DND-41 (cell line): Measurements from ENCODE around the gene APOM.

Experiments used
- ATAC-seq: fragments of 200-7000 bp; cut with Tn5 transposase; 3 replicates; pipeline ENCODE4 v1.9.1; 2021; ENCODE audit warnings: low read depth; ENCODE audit not compliant: insufficient read depth
- DNase-seq: peaks from one replicate; pipeline ENCODE4 v3.0.0-alpha.2; 2020
- H2AFZ ChIP-seq: 2 replicates; pipeline ENCODE4 v1.6.0; 2012; ENCODE audit warnings: low read depth, low read length
- H3K27ac ChIP-seq: 2 replicates; pipeline ENCODE4 v1.5.1; 2012; ENCODE audit warnings: low read length, inconsistent platforms
- H3K27me3 ChIP-seq: fragments of 200-600 bp; sonication (generic); 2 replicates; pipeline ENCODE4 v1.6.0; 2012; ENCODE audit warnings: low read length, mild to moderate bottlenecking, inconsistent platforms; ENCODE audit not compliant: insufficient read depth, poor library complexity
- H3K36me3 ChIP-seq: 2 replicates; pipeline ENCODE4 v1.5.1; 2012; ENCODE audit warnings: low read length, inconsistent platforms; ENCODE audit not compliant: insufficient read depth
- H3K4me1 ChIP-seq: 2 replicates; pipeline ENCODE4 v1.5.1; 2012; ENCODE audit warnings: mild to moderate bottlenecking, low read length; ENCODE audit not compliant: insufficient read depth
- H3K4me2 ChIP-seq: 2 replicates; pipeline ENCODE4 v1.6.0; 2012; ENCODE audit warnings: mild to moderate bottlenecking, moderate library complexity, low read length, inconsistent platforms; ENCODE audit not compliant: insufficient read depth
- H3K4me3 ChIP-seq, 2 experiments: fragments of 200-600 bp in 1 of 2; shearing (Covaris generic) in 1 of 2; 2 replicates each; pipeline ENCODE4 v1.5.1; 2012 to 2016; ENCODE audit warnings: inconsistent platforms in 2 of 2, low read length in 2 of 2, mild to moderate bottlenecking in 2 of 2, low read depth in 1 of 2, moderate library complexity in 1 of 2
- H3K79me2 ChIP-seq: 2 replicates; pipeline ENCODE4 v1.6.0; 2012; ENCODE audit warnings: low read length, inconsistent platforms; ENCODE audit not compliant: insufficient read depth
- H3K9ac ChIP-seq: 2 replicates; pipeline ENCODE4 v1.6.0; 2012; ENCODE audit warnings: low read depth, mild to moderate bottlenecking, inconsistent platforms, low read length, moderate library complexity
- H3K9me3 ChIP-seq: 2 replicates; pipeline ENCODE4 v1.5.1; 2012; ENCODE audit warnings: low read length, moderate library complexity, mild to moderate bottlenecking, inconsistent platforms; ENCODE audit not compliant: insufficient read depth, severe bottlenecking
- H4K20me1 ChIP-seq: 2 replicates; pipeline ENCODE4 v1.6.0; 2012; ENCODE audit warnings: low read length; ENCODE audit not compliant: insufficient read depth
- CTCF ChIP-seq: IDR thresholded peaks from 2 replicates; pipeline ENCODE4 v1.5.1; 2012; ENCODE audit warnings: borderline replicate concordance, low read length, moderate library complexity, mild to moderate bottlenecking; ENCODE audit not compliant: poor library complexity, severe bottlenecking; ENCODE audit errors: extremely low read depth
- EZH2 ChIP-seq: IDR thresholded peaks from 3 replicates; pipeline ENCODE4 v1.6.1; 2012; ENCODE audit warnings: borderline replicate concordance, low read depth, mild to moderate bottlenecking, moderate library complexity, low read length, inconsistent platforms; ENCODE audit not compliant: severe bottlenecking

APOM gene

GRCh38 chr6:31701666-31702404 is 46.1 kb downstream of the APOM start:
- Histone ChIP-seq H3K27me3 (no peaks in the 10 kb centered on the region), H3K36me3 (peaks cover 39% of the 10 kb centered on the region), H3K27ac (peak overlapping the region; percentile 93), H3K4me1 (peaks cover 34% of the 10 kb centered on the region), H3K9me3 (no peaks in the 10 kb centered on the region), H3K4me2 (peak overlapping the region; percentile 73), H2AFZ (peak overlapping the region; percentile 76; the same call in 1 of the 2 replicates), H4K20me1 (no peaks in the 10 kb centered on the region), H3K4me3 (peak overlapping the region; percentile 82 to 91), H3K9ac (peak overlapping the region; percentile 84), H3K79me2 (peaks cover 44% of the 10 kb centered on the region)
- ATAC-seq, result 0 out of 3 replicates have a peak, but pooled peaks have one; percentile 7
- TF ChIP-seq CTCF (no peak), EZH2 (no peak)
- no peak for DNase-seq

GRCh38 chr6:31702405-31702818 is 46.7 kb downstream of the APOM start:
- peak overlapping the region; percentile 82 to 91 for H3K4me3 ChIP-seq
- peaks cover 33% of the 10 kb centered on the region for H3K36me3 ChIP-seq
- TF ChIP-seq CTCF, result no peak
- no peak for TF ChIP-seq EZH2
- H4K20me1 ChIP-seq, result no peaks in the 10 kb centered on the region
- H3K4me1 ChIP-seq, result peaks cover 34% of the 10 kb centered on the region
- peak overlapping the region; percentile 84 for H3K9ac ChIP-seq
- H3K79me2 ChIP-seq, result peaks cover 44% of the 10 kb centered on the region
- DNase-seq (no peak), ATAC-seq (peak; percentile 15)
- no peaks in the 10 kb centered on the region for H3K27me3 ChIP-seq
- peak overlapping the region; percentile 73 for H3K4me2 ChIP-seq
- H2AFZ ChIP-seq, result peak overlapping the region; percentile 76
- no peaks in the 10 kb centered on the region for H3K9me3 ChIP-seq
- H3K27ac ChIP-seq, result peak overlapping the region; percentile 93

- peak; percentile 99 for DNase-seq
- H3K4me1 ChIP-seq, result peaks cover 34% of the 10 kb centered on the region
- peaks cover 42% of the 10 kb centered on the region for H3K79me2 ChIP-seq
- no peaks in the 10 kb centered on the region for H3K9me3 ChIP-seq
- peak within 1 kb of the TSS; percentile 84 for H3K9ac ChIP-seq
- peak within 1 kb of the TSS; percentile 81 for H2AFZ ChIP-seq
- peak within 1 kb of the TSS; percentile 93 for H3K27ac ChIP-seq
- H4K20me1 ChIP-seq, result no peaks in the 10 kb centered on the region
- peak within 1 kb of the TSS; percentile 82 to 91 for H3K4me3 ChIP-seq
- H3K36me3 ChIP-seq, result peaks cover 28% of the 10 kb centered on the region
- ATAC-seq, result peak; percentile 92
- H3K4me2 ChIP-seq, result peak within 1 kb of the TSS; percentile 73
- no peaks in the 10 kb centered on the region for H3K27me3 ChIP-seq
- no peak for TF ChIP-seq CTCF
- TF ChIP-seq EZH2, result no peak
Measured at GRCh38 chr6:31702819-31703716, 47.4 kb downstream of the APOM start, which contains the start of gene ABHD16A. ABHD16A (minus strand) TSS chr6:31703324; CDS start chr6:31703281, 43 bp downstream.
